NCI-H526 (cell line): ENCODE data around the gene PARP16.
"Not testable (repeated sequence)": the region's sequence is repeated elsewhere in the genome, so short reads cannot be mapped to it uniquely, and the experiment has no call there.

Experiments used
- DNase-seq, 2 experiments: peaks; one replicate each; lab custom pipeline; 2025; lab: John Stamatoyannopoulos, UW

The PARP16 gene

GRCh38 chr15:65233696-65234095, 53.0 kb downstream of the PARP16 start:
- DNase-seq, result no peak

DNA sequence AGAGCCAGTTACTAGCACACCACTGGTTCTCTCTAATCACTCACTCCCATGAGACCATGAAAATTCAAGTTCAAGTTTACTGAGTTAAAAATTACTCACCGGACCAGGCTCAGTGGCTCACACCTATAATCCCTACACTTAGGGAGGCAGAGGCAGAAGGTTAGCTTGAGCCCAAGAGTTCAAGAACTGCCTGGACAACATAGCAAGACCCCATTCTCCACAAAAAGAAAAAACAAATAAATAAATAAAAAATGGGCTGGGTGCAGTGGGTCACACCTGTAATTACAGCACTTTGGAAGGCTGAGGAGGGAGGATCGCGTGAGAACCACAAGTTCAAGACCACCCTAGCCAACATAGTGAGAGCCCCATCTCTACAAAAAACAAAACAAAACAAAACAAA, 54.2 kb downstream of the PARP16 start:
- no peak for DNase-seq

- no peak for DNase-seq
Observed at GRCh38 chr15:65231306-65231705, 55.4 kb downstream of the PARP16 start.

DNA sequence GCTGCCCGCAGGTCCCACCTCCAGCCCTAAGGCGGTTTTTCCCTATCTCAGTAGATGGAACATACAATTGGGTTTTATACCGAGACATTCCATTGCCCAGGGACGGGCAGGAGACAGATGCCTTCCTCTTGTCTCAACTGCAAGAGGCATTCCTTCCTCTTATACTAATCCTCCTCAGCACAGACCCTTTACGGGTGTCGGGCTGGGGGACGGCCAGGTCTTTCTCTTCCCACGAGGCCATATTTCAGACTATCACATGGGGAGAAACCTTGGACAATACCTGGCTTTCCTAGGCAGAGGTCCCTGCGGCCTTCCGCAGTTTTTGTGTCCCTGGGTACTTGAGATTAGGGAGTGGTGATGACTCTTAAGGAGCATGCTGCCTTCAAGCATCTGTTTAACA, 59.8 kb downstream of the PARP16 start:
- DNase-seq, result not testable (repeated sequence)

- DNase-seq, result no peak
Observed at GRCh38 chr15:65226221-65226620, 60.5 kb downstream of the PARP16 start.

- DNase-seq, result no peak
Observed at GRCh38 chr15:65223996-65224395, 62.7 kb downstream of the PARP16 start.

GRCh38 chr15:65222891-65223290, 63.8 kb downstream of the PARP16 start:
- no peak for DNase-seq

DNA sequence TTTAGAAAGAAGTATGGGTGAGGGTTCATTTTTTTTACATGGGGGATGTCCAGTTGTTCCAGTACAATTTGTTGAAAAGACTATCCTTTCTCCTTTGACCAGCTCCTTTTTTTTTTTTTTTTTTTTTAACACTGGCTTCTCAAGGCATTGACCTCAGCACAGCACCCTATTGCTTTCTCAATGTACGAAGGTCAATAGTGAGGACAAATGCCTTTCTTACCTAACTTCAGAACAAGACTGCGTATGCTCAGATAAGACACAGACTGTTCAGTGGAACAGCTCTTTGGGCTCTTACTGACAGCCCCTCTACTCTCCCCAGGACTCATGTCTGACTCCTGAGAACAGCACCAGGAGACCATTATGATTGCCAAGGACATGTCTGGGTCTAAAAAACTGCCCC, 65.0 kb downstream of the PARP16 start:
- no peak for DNase-seq

GRCh38 chr15:65219137-65219536, 67.5 kb downstream of the PARP16 start:
- no peak for DNase-seq

- DNase-seq, result no peak
Observed at GRCh38 chr15:65217526-65218482, 68.9 kb downstream of the PARP16 start.

- no peak for DNase-seq
Observed at GRCh38 chr15:65215496-65215895, 71.2 kb downstream of the PARP16 start.

- DNase-seq, result no peak
Observed at GRCh38 chr15:65214010-65214409, 72.7 kb downstream of the PARP16 start.

DNA sequence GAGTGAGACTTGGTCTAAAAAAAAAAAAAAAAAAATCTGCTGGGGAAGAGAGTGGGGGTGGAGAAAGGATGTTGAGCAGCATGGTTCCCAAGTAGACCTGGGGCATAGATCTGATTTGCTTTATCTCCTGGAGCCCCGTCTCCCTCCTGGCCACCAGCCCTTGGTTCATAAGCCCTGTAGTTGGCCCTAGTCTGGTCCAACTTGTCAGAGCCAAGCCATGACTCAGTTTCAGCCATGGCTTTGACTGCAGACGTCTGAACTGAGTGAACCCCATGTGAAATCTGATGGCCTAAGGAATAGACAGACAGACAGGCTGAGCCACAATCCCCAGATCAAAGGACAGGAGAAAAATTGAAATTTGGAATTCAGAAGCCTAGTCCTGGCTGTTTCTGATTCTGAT, 73.4 kb downstream of the PARP16 start:
- DNase-seq, result no peak

GRCh38 chr15:65212097-65212496, 74.6 kb downstream of the PARP16 start:
- peak; percentile 5 to 39 for DNase-seq

DNA sequence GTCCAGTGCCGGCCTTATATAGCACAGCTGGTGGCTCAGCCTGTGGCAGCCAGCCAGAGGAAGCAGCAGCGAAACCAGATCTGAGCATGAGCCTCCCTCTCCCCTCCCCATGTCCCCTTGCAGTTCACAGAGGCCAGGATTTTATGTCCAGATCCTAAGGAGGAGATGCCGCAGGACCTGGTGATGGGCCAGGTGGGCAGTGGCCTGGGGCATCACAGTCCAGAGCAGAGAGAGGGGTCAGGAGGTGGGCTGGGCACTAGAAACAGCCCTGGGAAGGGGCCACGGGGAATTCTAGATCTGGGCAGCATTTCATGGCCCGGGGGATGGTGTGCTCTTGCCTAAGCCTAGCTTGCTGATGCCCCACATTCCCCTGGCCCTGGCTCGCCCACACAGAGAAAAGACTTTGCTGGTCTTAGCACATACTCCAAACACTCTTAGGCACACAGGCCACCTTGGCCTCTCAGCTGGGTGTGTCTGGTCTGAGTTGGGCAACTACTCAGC, 75.2 kb downstream of the PARP16 start:
- no peak for DNase-seq

GRCh38 chr15:65210770-65211481, 75.8 kb downstream of the PARP16 start, which contains the start of gene CILP:
CILP (minus strand) TSS chr15:65211473; CDS start chr15:65209755, 1,718 bp downstream.
- DNase-seq, result no peak

DNA sequence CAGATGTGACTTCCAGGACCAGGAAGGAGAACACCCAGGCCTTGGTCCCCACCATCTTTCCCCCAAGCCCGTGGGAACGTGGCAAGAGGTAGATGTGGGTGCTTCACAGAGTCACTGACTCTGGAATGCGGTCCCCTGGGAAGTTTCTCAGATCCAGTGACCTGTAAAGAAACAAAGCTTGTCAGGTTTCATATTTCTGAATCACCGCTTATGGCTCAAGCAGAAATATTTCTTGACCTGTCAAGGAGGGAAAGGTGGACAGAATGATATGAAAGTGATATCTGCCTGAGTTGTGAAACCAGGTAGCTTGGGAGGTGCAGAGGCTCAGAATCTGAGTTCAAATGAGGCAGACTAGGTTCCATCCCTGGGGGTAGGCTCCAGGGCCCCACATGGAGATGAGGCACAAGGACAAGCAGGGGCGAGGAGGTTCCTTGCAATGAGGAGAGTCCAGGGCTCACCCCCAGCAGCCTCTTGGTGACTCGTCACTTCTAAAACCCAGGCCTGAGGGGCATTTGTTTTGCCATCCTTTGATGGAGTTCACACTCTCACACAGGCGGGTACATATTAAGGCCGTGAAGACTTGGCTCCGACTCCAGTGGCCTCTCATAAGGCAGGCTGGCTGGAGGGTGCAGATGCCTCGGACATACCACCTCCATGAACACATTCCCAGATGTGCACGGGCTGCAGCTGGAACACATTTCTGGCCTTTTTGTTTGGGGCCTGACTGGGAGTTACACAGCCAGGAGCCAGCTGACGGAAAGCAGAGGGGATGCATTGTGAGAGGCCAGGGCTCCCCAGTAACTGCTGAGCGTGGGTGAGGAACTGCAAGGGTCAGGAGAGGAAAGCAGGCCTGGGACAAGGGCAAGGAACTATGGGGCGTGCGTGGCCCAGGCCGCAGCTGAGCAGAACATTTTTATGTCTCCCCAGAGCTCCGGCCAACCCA, 76.7 kb downstream of the PARP16 start:
- no peak for DNase-seq

DNA sequence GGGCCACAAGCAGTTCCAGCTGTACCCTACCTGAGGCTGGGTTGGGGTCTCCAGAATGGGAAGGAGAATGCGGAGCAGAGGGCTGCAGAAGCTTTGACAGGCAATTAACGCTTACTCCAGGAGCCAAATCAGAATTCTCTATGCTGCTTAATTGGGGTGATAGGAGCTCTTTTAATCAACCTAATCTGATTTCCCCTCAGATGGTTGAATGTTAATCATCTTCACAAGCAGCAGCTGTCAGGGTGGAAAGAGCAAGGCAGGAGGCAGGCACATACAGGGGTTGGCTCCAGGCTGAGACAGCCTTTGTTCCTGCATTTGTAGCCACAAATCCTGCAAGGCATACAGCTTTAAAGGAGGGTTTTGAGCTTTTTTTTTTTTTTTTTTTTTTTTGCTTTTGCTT, 78.0 kb downstream of the PARP16 start:
- DNase-seq, result no peak
